HG02885 (cell line): Measurements from ENCODE around the gene FAM219A.
"Not testable (repeated sequence)": the region's sequence is repeated elsewhere in the genome, so short reads cannot be mapped to it uniquely, and the experiment has no call there.

ENCODE experiments used
- ATAC-seq: cut with Tn5 transposase; IDR thresholded peaks from one replicate; pipeline ENCODE4 v1.9.1; 2021; ENCODE audit warnings: mild to moderate bottlenecking; ENCODE audit not compliant: unreplicated experiment, poor library complexity

FAM219A gene

DNA sequence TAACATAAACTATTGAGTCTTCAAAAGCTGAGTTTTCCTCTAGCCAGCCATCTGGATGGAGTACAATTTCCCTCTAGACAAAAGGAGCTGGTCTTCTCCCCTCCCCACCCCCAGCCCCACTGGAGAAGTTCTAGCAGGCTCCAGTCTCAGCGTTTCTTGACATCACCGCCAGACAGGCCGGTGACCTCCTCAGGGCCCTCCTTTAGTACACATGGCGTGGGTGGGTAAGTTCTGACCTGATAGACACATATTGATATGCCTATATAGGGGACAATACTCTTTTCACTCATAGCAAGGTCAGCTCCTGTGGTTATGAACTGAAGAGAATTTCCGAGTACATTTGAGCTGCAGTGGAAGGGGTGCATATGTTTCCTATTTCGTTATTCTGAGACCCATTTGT lies 27.5 kb upstream of the FAM219A start:
- ATAC-seq, result no peak

DNA sequence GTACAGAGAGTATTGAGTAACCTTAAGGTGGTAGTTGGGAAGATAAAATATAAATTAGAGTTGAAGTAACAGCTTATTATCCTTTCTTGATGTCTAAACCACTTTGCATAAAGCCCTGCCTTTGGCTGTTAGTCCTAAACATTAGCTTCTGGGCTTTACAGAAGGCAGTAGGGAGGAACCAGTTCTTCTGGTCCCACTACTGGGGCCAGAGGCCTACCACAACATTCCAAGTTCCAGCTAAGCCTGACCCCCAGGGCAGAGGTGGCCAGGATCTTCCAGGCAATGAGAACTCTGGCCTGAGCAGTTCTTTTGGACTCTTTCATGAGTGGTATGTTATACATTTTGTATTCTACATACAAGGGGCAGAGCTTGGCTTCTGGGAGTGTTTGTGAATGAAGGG lies 26.3 kb upstream of the FAM219A start:
- ATAC-seq, result no peak

DNA sequence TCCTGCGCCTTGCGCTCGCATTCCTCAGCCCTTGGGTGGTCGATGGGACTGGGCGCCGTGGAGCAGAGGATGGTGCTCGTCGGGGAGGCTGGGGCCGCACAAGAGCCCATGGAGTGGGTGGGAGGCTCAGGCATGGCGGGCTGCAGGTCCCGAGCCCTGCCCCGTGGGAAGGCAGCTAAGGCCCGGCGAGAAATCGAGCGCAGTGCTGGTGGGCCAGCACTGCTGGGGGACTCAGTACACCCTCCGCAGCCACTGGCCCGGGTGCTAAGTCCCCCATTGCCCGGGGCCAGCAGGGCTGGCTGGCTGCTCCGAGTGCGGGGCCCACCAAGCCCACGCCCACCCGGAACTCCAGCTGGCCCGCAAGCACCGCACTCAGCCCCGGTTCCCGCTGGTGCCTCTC lies 24.4 kb upstream of the FAM219A start:
- not testable (repeated sequence) for ATAC-seq

DNA sequence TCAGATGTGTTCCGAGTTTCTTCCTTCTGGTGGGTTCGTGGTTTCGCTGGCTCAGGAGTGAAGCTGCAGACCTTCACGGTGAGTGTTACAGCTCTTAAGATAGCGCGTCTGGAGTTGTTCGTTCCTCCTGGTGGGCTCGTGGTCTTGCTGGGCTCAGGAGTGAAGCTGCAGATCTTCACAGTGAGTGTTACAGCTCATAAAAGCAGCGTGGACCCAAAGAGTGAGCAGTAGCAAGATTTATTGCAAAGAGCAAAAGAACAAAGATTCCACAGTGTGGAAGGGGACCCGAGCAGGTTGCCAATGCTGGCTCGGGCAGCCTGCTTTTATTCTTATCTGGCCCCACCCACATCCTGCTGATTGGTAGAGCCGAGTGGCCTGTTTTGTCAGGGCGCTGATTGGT lies 23.2 kb upstream of the FAM219A start:
- not testable (repeated sequence) for ATAC-seq

DNA sequence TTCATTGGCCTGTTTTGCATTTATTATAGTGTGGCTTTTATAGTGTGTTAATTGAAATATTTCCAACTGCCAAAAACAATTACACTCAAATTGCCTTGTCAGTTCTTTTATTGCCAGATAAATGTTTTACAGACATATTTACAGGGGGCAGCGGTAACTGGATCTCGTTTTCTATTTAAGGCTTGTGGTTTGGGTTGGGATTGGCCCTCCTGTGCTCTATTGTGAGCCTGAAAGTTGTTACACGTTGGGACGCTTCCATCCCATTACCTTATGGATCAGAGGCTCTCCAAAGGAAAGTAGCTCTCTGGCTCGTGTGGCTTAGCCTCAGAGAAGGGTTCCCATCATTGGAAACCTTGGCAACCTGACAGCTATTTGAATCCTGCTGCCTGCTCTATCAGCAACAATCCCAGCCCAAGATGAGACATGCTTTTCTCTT lies 21.1 kb upstream of the FAM219A start:
- ATAC-seq, result no peak

DNA sequence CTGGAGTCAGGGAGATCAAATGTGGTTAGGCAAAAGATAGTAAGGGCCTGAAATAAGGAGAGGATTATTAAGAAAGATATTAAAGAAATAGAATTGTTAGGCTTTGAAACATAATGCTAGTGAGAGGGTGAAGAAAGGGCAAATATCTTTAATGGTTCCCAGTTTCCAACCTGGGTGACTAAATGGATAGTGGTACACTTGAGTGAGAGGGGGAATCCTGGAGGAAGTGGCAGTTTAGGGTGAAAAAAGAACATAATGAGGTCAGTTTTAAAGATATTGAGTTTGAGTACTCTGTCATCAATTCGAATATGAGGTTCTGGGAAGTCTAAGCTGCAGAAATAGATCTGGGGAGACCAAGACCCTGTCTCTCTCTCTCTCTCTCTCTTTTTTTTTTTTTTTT lies 19.2 kb upstream of the FAM219A start:
- ATAC-seq, result no peak

DNA sequence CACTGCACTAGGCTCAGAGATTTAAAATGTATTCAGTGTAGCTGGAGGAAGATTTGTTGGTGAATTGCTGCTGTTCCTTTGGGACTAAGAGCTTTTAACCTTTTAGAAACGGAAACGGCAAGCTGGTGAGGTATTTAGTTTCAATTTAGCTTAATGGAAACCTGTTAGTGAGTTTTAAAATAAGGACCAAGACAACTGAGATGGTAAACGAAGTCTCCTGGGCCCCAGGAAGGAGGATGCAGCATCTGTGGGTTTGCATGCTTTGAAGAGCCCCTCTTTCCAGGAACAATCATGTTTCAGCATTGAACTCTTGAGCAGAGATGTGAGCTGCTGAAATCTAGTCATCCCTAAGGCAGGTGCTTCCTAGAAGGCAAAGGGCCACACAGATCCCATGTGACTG lies 16.7 kb upstream of the FAM219A start:
- no peak for ATAC-seq

DNA sequence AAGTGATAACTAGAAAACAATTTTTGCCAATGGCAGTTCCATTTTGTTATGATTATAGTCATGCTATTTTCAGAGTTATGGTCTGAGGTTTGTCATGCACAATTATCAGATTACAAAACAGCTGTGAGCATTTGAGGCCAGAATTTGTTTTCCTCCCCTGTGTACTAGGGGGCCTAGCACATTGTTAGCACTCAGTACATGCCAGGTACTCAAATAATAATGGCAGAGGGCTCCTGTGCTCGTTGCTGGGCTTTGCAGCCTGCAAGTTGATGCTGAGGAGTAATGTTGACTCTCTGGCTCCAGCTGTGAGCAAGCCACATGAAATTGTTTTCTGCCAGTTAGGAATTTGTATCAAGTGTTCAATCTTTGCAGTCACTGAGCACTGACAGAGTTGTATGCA lies 7.1 kb upstream of the FAM219A start:
- ATAC-seq, result no peak

DNA sequence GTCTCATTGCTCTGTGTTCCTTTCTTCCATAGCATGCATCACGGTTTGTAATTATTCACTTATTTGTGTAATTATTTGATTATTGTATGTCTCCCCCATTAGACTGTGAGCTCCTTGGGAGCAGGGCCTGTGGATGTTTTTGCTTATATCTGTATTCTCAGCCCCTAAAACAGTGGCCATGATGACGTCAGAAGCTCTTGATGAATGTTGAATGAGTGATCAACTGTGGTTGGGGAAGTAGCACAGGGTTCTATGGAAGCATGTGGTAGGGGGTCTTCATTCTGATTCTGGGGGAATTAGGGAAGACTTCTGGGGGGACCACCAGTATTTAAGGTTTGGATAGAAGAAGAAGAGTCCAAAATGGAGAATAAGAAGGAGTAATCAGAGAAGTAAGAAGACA lies 6.2 kb upstream of the FAM219A start:
- ATAC-seq, result no peak

DNA sequence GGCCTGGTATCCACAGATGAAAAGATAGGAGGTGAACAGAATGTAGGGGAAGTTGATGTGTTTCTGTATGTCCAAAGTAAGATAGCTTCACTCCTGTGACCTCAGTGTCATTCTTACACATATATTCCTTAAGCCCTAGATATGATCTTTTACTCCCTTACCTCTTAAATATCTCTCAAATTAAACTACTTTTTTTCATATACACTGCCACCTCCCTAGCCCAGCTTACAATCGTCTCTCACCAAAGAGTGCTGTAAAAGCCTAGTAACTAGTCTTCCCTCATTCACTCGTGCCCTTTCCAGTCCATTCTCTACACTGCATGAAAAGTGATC lies 5.5 kb upstream of the FAM219A start:
- ATAC-seq, result no peak

DNA sequence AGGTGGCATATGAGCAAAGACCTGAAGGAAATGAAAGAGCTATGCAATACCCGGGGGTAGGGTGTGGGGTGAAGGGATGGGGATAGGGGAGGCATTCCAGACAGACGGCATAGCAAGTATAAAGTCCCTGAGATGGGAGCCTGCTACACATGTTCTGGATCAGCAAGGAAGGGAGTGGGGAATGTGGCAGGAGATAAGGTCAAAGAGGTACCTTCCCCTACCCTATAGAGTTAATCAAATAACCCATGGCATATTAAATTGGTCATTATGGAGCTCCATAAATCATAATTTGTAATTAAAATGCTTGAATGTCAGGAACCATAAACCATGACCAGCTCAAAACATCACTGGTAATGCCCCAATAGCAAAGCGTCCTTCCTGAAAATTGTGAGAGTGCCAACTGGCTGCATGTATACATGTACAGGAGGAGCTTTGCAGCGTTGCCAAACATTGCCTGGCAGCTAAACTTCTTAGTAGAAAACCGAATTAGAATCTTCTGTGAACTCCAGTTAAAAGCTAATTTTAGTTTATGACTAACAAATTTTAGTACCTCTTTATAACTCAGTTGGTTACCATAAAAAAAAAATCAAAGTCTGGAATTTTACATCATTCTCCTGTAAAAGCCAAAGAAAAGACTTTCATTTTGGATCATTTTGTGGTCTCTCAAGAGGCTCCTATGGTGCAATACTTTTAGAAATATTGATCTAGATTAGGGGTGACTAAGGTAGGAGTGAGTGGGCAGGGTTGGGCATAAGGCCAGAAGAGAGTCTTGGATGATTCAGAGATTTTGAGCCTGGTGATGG lies 4.9 kb upstream of the FAM219A start:
- ATAC-seq, result no peak

DNA sequence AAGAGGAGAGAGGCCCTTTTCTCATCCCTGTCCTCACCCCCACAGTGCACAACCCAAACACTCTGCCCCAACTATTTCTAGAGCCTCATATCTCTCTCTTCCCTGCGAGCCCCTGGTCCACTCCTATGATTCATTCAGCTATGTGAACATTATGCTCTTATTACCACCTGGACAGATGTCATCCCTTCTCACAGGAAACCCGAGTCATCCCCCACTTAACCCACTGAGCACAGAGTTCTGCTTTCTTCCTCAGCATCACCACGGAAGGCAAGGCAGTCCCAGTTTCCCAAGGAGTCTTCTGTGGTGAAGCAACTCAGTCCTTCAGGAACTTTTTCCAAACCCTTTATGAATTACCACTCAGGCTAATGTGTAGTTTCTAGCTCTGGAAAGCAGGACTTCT lies 1.6 kb upstream of the FAM219A start:
- no peak for ATAC-seq

DNA sequence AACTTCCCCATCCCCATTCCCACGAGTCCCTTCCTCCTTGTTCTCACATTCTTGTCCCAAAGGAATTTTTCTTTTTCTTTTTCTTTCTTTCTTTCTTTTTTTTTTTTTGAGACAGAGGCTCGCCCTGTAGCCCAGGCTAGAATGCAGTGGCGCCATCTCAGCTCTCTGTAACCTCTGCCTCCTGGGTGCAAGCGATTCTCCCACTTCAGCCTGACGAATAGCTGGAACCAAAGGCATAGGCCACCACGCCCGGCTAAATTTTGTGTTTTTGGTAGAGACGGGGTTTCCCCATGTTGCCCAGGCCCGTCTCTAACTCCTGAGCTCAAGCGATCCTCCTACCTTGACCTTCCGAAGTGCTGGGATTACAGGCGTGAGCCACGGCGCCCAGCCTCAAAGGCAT lies 986 bp upstream of the FAM219A start:
- no peak for ATAC-seq

DNA sequence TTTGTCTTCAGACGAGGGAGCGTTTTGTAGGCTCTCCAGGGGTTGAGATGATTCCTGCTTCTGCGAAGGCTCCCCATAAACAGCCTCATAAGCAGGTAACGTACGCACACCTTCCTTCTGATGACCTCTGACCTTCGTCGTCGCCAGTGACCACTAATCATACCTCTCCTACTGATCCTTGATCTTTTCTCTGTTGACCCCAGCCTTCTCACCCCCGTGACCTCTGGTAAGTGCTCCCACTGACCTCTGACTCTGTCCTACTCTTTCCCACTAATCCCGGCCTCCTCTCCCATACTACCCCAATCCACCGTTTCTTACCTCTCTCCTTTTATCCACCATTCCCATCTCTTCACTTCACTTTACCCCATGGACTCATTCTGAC lies 580 bp upstream of the FAM219A start:
- ATAC-seq, result no peak

DNA sequence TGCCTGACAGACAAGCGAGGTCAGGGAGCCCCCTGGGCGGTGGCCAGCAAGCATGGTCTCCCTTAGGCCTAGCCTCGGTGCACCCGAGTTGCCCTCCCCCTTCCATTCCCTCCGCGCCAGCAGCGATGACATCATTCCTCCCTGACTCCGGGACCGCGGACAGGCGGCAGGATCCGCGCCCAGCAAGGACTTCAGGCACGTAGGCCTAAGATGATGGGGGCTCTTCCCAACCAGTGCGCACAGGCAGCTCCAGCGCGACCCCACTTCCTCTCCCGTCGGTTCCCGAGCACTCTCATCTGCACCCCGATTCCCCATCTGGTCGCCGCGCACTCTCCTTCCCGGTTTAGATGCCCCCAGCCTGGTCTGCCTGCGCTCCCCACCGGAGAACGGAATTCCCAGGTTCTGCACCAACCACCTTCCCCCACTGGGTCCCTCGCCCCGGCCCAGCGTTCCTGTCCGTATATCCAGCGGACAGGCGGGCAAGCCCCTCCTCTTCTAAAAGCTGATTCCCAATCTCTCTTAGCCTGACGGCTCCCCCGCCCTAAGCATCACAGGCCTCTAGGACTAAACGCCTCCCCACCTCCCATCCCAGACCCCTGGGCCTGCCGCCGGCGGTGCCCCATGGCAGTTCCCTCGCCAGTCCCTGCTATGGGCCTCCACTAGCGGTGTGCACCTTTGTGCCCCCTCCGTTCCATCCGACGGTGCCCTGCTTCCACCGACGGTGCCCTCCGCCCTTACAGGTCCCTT lies 931 bp downstream of the FAM219A start:
- no peak for ATAC-seq

DNA sequence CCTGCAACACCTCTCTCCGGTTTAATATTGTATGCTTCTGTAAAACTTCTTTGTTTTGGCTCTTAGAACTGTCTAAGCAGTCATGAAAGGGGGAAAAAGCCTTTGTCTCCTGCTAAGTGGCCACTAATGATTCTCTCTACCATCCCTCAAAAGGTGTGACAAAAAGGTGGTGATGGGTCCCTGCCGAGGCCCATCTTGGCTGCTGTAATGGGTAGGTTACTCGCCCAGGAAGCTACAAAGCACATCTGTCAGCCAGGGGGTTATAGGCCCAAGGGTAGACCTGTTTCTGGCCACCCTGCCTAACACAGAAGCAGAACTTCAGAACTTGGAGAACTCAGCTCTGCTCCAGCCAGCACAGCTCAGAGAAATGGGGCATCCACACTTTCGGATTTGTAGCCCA lies 1.6 kb downstream of the FAM219A start:
- ATAC-seq, result no peak

DNA sequence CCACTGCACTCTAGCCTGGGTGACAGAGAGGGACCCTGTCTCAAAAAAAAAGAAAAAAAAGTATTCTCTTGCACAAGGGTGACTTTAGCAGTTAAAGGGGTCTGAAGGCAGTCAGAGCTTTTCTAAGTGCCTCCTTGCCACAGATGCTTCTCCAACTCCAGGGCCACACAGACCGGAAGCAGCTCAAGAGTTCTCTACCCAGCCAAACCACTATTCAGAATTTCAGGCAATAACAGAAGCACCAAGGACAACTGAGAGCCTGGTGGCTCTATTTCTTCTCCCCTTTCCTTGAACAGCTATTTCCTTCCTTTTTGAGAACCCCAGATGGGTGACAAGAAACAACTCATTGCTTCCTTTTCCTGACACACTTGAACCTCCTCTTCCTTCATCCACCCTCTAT lies 2.2 kb downstream of the FAM219A start:
- ATAC-seq, result no peak

DNA sequence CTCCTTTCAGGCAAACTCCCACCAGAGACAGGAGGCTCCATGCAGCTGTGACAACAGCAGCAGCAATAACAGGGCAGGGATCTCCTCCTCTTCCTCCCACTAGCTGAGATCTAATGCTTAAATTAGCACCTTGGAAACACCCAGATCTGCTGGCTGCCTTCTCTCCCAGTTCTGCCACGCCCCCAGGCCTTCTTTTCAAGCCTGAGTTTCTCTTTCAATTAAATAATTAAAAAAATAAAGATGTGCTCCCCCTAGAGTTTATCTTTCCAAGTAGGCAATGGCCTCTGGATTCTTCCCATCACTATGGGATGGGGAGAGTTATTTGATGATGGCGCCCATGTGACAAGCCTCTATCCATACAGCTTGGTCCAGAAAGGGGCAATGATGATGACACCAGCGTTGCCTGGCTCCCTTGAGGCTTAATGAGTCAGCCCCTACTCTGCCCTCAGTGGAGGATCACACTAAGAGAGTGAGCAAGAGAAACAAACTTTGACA lies 3.8 kb downstream of the FAM219A start:
- no peak for ATAC-seq

DNA sequence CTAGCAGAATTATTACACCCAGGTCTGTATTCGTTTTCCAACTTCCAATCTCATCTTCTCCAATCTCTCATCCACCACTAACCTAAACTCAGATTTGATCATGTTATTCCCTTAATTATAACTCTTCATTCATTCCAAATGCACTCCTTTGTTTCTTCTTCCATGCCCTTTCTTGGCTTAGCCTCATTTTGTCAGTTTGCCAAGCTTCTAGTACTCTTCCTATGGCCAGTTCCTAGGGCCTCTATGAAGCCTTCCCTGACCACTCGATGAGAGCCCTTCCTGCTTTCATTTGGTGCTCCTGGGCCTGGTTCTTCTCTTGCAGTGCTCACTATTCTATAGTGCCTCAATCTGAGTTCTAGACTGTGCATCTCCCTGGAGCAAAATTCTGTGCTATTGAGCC lies 5.8 kb downstream of the FAM219A start:
- no peak for ATAC-seq

DNA sequence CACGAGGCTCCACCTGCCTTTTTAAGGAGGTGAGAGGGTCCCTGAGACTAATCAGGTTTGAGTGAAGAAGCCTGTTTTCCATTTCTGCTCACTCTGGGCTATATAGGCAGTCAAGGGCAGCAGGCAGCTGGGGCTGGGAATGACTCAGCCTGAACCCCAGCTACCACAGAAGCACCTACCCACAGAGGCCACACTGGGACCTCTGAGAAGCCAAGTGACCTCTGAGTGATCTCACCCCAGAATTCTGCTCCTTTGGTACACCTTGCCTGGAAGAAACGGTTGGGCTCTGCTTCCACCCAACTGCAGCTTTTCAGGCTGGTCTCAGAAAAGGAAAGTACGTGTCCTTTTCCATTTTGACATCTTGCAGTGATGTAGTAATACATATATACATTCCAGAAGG lies 6.8 kb downstream of the FAM219A start:
- peak; percentile 89 for ATAC-seq

DNA sequence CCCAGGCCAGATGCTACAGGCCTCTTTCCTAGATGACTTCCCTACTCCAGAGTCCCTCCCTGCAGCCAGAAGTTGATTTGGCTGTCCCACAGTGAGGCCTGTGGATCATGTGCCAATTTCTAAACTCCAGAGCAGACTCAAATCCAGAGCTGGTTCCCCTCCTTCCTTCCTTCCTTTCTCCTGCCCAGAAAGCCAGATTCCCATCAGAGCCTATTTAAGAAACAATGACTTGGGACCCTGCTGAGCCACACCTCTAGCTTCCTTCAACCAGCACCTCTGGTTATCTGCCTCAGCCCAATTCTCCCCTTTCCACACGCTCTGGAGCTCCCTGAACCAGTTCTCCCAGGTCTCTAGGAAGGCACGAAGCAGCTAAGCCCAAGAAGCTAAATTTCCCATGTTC lies 7.2 kb downstream of the FAM219A start:
- no peak for ATAC-seq

DNA sequence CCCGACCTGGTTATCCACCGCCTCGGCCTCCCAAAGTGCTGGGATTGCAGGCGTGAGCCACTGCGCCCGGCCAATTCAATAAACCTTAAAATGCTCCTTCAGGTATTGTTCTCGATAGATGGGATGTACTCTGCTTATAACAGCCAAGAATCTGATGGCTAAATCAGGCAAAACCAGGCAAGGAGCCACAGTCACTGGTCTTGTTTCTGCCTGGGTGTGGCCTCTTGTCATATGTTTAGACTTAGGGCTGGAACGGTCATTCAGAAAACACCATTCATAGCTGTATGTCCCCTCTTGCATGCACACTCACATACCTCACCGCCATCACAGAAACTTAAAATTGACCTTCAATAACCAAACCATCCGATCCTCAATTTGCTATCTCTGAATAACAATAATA lies 7.7 kb downstream of the FAM219A start:
- no peak for ATAC-seq
